OCI-LY1 (cell line): ENCODE measurements around the gene TMEM126A.

Source experiments
- H2AFZ ChIP-seq: fragments of 200-600 bp; sonication (generic), shearing (Covaris generic); 2 replicates; pipeline ENCODE4 v1.6.0; 2014; ENCODE audit warnings: antibody characterized with exemption, mild to moderate bottlenecking, low read length
- H3F3A ChIP-seq: fragments of 200-600 bp; sonication (generic), shearing (Covaris generic); 2 replicates; pipeline ENCODE4 v1.6.0; 2014; ENCODE audit warnings: mild to moderate bottlenecking, antibody characterized with exemption, low read length, moderate library complexity; ENCODE audit not compliant: insufficient read depth
- H3K27ac ChIP-seq: fragments of 200-600 bp; sonication (generic); 2 replicates; pipeline ENCODE4 v1.5.1; 2014; ENCODE audit warnings: low read length, mixed run types, mild to moderate bottlenecking, low read depth; ENCODE audit not compliant: poor library complexity, severe bottlenecking
- H3K27me3 ChIP-seq: fragments of 200-600 bp; sonication (generic); 2 replicates; pipeline ENCODE4 v1.6.0; 2014; ENCODE audit warnings: antibody characterized with exemption, mild to moderate bottlenecking, low read length, moderate library complexity; ENCODE audit not compliant: insufficient read depth
- H3K36me3 ChIP-seq: fragments of 200-600 bp; sonication (generic); 2 replicates; pipeline ENCODE4 v1.6.1; 2014; ENCODE audit warnings: mild to moderate bottlenecking, antibody characterized with exemption, low read length, moderate library complexity, mixed read lengths; ENCODE audit not compliant: insufficient read depth
- H3K4me1 ChIP-seq: fragments of 200-600 bp; sonication (generic); 2 replicates; pipeline ENCODE4 v1.5.1; 2014; ENCODE audit warnings: mild to moderate bottlenecking, low read length, moderate library complexity; ENCODE audit not compliant: insufficient read depth, severe bottlenecking
- H3K4me2 ChIP-seq: fragments of 200-600 bp; sonication (generic), shearing (Covaris generic); 2 replicates; pipeline ENCODE4 v1.6.1; 2014; ENCODE audit warnings: low read length
- H3K4me3 ChIP-seq: fragments of 200-600 bp; sonication (generic); 2 replicates; pipeline ENCODE4 v1.5.1; 2014; ENCODE audit warnings: low read length, low read depth, mild to moderate bottlenecking, mixed read lengths; ENCODE audit not compliant: poor library complexity, severe bottlenecking
- H3K79me2 ChIP-seq: fragments of 200-600 bp; shearing (Covaris generic); 2 replicates; pipeline ENCODE4 v1.6.1; 2016; ENCODE audit warnings: mixed run types, low read length, mixed read lengths; ENCODE audit not compliant: insufficient read depth
- H3K9ac ChIP-seq: fragments of 200-600 bp; sonication (generic), shearing (Covaris generic); 2 replicates; pipeline ENCODE4 v1.6.1; 2014; ENCODE audit warnings: mild to moderate bottlenecking, low read length, mixed read lengths
- H3K9me2 ChIP-seq: fragments of 200-600 bp; sonication (generic), shearing (Covaris generic); 2 replicates; pipeline ENCODE4 v1.6.1; 2014; ENCODE audit warnings: low read depth, mild to moderate bottlenecking, low read length, mixed read lengths
- H3K9me3 ChIP-seq: fragments of 200-600 bp; shearing (Covaris generic); 2 replicates; pipeline ENCODE4 v1.6.1; 2014; ENCODE audit warnings: low read length, mixed read lengths
- H4K20me1 ChIP-seq: fragments of 200-600 bp; sonication (generic), shearing (Covaris generic); 2 replicates; pipeline ENCODE4 v1.6.0; 2016; ENCODE audit warnings: mild to moderate bottlenecking, low read length; ENCODE audit not compliant: insufficient read depth
- CTCF ChIP-seq: fragments of 200-600 bp; sonication (generic), shearing (Covaris generic); IDR thresholded peaks from 2 replicates; pipeline ENCODE4 v1.5.1; 2017; ENCODE audit warnings: mild to moderate bottlenecking, antibody characterized with exemption, low read length, moderate library complexity, mixed read lengths
- EZH2 ChIP-seq: fragments of 200-600 bp; sonication (generic), shearing (Covaris generic); IDR thresholded peaks from 2 replicates; pipeline ENCODE4 v1.8.0; 2017; ENCODE audit warnings: borderline replicate concordance, mixed run types, mild to moderate bottlenecking, antibody characterized with exemption, low read length, moderate library complexity, mixed read lengths

Gene TMEM126A

GRCh38 chr11:85672105-85672902 lies 24.5 kb downstream of the TMEM126A start:
- no peaks in the 10 kb centered on the region for H3K4me1 ChIP-seq
- H2AFZ ChIP-seq, result no peak overlapping the region
- H3K27me3 ChIP-seq, result no peaks in the 10 kb centered on the region
- 0 out of 2 replicates have a peak, but pooled peaks cover 6% of the 10 kb centered on the region for H3K9me3 ChIP-seq
- H4K20me1 ChIP-seq, result no peaks in the 10 kb centered on the region
- H3K36me3 ChIP-seq, result no peaks in the 10 kb centered on the region
- TF ChIP-seq EZH2 (no peak), CTCF (no peak)
- no peaks in the 10 kb centered on the region for H3K79me2 ChIP-seq
- H3K9ac ChIP-seq, result no peak overlapping the region
- H3K4me2 ChIP-seq, result no peak overlapping the region
- no peaks in the 10 kb centered on the region for H3K9me2 ChIP-seq
- no peak overlapping the region for H3K4me3 ChIP-seq
- H3K27ac ChIP-seq, result no peak overlapping the region
- no peaks in the 10 kb centered on the region for H3F3A ChIP-seq

GRCh38 chr11:85673393-85673792 lies 25.6 kb downstream of the TMEM126A start:
- no peak overlapping the region for H3K9ac ChIP-seq
- no peak overlapping the region for H2AFZ ChIP-seq
- H3K4me3 ChIP-seq, result no peak overlapping the region
- 0 out of 2 replicates have a peak, but pooled peaks cover 6% of the 10 kb centered on the region for H3K9me3 ChIP-seq
- no peaks in the 10 kb centered on the region for H3F3A ChIP-seq
- H3K9me2 ChIP-seq, result no peaks in the 10 kb centered on the region
- no peak overlapping the region for H3K4me2 ChIP-seq
- no peak for TF ChIP-seq CTCF
- no peak for TF ChIP-seq EZH2
- no peaks in the 10 kb centered on the region for H3K27me3 ChIP-seq
- no peak overlapping the region for H3K27ac ChIP-seq
- no peaks in the 10 kb centered on the region for H3K4me1 ChIP-seq
- H3K79me2 ChIP-seq, result no peaks in the 10 kb centered on the region
- no peaks in the 10 kb centered on the region for H4K20me1 ChIP-seq
- no peaks in the 10 kb centered on the region for H3K36me3 ChIP-seq

GRCh38 chr11:85679576-85679975 lies 31.8 kb downstream of the TMEM126A start:
- no peaks in the 10 kb centered on the region for H4K20me1 ChIP-seq
- H3K9me3 ChIP-seq, result no peaks in the 10 kb centered on the region
- no peak overlapping the region for H3K4me2 ChIP-seq
- no peaks in the 10 kb centered on the region for H3K27me3 ChIP-seq
- H3K79me2 ChIP-seq, result no peaks in the 10 kb centered on the region
- no peaks in the 10 kb centered on the region for H3K9me2 ChIP-seq
- no peak for TF ChIP-seq CTCF
- TF ChIP-seq EZH2, result no peak
- H3F3A ChIP-seq, result no peaks in the 10 kb centered on the region
- no peak overlapping the region for H3K4me3 ChIP-seq
- H3K4me1 ChIP-seq, result peaks cover 15% of the 10 kb centered on the region
- no peak overlapping the region for H3K27ac ChIP-seq
- no peaks in the 10 kb centered on the region; the same call in 1 of the 2 replicates for H3K36me3 ChIP-seq
- no peak overlapping the region for H2AFZ ChIP-seq
- no peak overlapping the region for H3K9ac ChIP-seq
